Omental fat pad (tissue), 4 donors: ENCODE measurements around the gene ANKS6. TPM values are rescaled to one million over a fixed set of nuclear protein-coding genes. Genes with fewer than 3 reads are reported as not detected.

Source experiments
- ATAC-seq: fragments of 150-250 bp; one replicate; pipeline ENCODE4 v1.9.1; 2016; ENCODE audit warnings: mild to moderate bottlenecking, moderate library complexity; ENCODE audit not compliant: low FRiP score
- DNase-seq: peaks from one replicate; pipeline ENCODE4 v3.0.0-alpha.2; 2019; ENCODE audit warnings: low spot score
- CTCF ChIP-seq, 3 donors: fragments of 450-650 bp; IDR thresholded peaks; one replicate each; pipeline ENCODE4 v1.5.1; 2016 to 2017; ENCODE audit warnings: antibody characterized with exemption in 3 of 3, mild to moderate bottlenecking in 3 of 3, moderate library complexity in 2 of 3
- total RNA-seq, 4 donors: library from RNA; depleted of rRNA; stranded (reverse); fragments of >200 nt; gene quantifications; one replicate each; pipeline ENCODE4 v1.1.0, GENCODE V29; 2016

ANKS6 gene
- total RNA-seq, 4 donors from 2014 or later = 14.7 to 24.7 (median 20.4) TPM

GRCh38 chr9:98772364-98773155 lies 23.8 kb downstream of the ANKS6 start:
- TF ChIP-seq CTCF (IDR thresholded peaks at IDR 0.05) = no peak
- DNase-seq = no peak
- ATAC-seq = no peak

- ATAC-seq = no peak
- no peak for TF ChIP-seq CTCF (IDR thresholded peaks at IDR 0.05)
- DNase-seq = no peak
Observed at GRCh38 chr9:98771209-98771874, 25.0 kb downstream of the ANKS6 start.

- no peak for DNase-seq
- TF ChIP-seq CTCF (IDR thresholded peaks at IDR 0.05) = no peak
- no peak for ATAC-seq
Observed at GRCh38 chr9:98770717-98771116, 25.6 kb downstream of the ANKS6 start.

GRCh38 chr9:98768344-98768743 lies 28.0 kb downstream of the ANKS6 start:
- no peak for TF ChIP-seq CTCF (IDR thresholded peaks at IDR 0.05)
- no peak for ATAC-seq
- no peak for DNase-seq

DNA sequence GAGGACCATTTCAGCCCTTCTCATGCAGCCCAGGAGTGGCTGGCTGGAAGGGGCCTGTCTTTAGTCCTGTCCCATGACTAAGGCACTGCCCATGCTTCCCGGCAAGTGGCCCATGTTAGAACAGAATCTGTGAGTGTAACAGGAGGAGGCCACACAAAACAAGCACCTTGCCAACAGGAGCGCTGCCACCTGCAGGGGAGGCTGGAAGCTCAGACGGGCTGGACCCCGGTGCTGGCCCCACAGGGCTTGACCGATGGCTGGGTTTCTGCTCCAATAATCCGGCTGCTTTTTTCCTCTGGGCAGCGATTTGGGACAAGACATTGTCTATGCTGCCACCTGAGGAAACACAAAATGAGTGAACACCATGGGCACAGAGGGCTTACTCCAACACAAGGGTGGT lies 28.4 kb downstream of the ANKS6 start:
- no peak for TF ChIP-seq CTCF (IDR thresholded peaks at IDR 0.05)
- DNase-seq = no peak
- no peak for ATAC-seq

DNA sequence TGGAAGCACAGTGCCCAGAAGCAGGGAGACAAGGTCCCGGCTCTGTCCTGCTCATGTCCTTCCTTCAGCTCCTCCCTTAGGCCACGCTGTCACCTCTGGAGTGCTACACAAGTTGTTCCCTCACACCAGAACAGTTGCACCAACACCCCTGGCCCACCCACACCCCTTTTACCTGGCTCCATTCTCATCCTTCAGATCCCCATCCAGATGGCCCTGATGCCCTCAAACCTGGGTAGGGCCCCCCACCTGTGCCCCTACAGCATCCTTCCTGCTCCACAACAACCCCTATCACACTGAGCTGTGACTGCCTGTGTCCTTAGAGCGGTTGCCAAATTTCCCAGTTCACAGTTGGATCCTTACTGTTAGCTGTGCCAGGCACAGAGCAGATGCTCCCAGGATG lies 29.2 kb downstream of the ANKS6 start:
- no peak for TF ChIP-seq CTCF (IDR thresholded peaks at IDR 0.05)
- DNase-seq (no peak), ATAC-seq (no peak)

DNA sequence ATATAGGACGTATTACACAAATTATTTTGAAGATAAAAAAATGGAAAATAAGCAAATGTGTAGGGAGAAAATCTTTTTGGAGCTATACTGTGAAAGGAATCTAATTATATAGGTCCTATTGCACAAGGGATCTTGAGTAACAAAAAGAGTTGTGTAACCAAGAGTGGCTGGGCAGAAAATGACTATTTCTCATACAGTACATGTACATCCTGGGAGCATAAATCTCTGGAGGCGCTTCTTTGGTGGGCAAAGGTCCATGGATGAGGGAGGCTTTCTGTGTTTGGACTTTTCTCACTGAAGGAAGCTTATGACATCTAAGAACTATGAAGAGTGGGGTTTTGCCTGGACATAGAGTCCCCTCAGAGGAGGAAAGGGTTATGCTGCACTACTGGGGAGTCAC lies 29.8 kb downstream of the ANKS6 start:
- no peak for ATAC-seq
- no peak for DNase-seq
- no peak for TF ChIP-seq CTCF (IDR thresholded peaks at IDR 0.05)
